BE2C (cell line): ENCODE results near the gene UNC79.
A peak's percentile ranks its signal among the peaks of the same experiment; 100 is the strongest.

Experiments
- DNase-seq: peaks from one replicate; pipeline ENCODE4 v3.0.0-alpha.2; 2020
- H3K27me3 ChIP-seq: fragments of 250-450 bp; sonication (Bioruptor Pico); 2 replicates; pipeline ENCODE4 v1.5.1; 2020; ENCODE audit warnings: mild to moderate bottlenecking
- H3K36me3 ChIP-seq: fragments of 250-450 bp; sonication (Bioruptor Pico); 2 replicates; pipeline ENCODE4 v1.5.1; 2020; ENCODE audit warnings: mild to moderate bottlenecking
- H3K4me1 ChIP-seq: fragments of 250-450 bp; sonication (Bioruptor Pico); 2 replicates; pipeline ENCODE4 v1.5.1; 2020
- H3K4me3 ChIP-seq: 2 replicates; pipeline ENCODE4 v1.5.1; 2011; ENCODE audit warnings: low read depth, low read length
- H3K9me3 ChIP-seq: fragments of 250-450 bp; sonication (Bioruptor Pico); 2 replicates; pipeline ENCODE4 v1.5.1; 2020
- TF ChIP-seq, protein P1 (sequence below): IDR thresholded peaks from 2 replicates; pipeline ENCODE4 v1.5.1; 2012; ENCODE audit warnings: mild to moderate bottlenecking, low read depth, low read length

The UNC79 gene

DNA sequence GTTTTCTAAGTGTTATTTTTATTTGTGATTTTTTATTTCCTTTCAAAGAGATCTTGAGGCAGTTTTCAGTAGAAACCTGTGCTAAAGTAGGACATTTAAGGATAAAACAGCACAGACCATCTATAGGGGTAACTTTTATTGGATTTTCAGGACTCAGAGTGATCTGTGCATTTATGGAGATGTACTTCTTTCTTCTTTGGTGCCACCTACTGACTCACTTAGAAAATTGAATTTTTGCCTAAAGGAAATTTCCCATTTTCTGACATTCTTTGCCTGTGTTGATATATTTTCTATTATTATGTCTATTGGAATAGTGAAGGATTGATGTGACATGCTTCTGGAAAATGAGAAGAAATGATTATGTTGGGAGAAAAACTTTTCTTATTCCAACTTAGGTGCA is 113.0 kb downstream of the UNC79 start:
- no peaks in the 10 kb centered on the region for H3K27me3 ChIP-seq
- DNase-seq: no peak

DNA sequence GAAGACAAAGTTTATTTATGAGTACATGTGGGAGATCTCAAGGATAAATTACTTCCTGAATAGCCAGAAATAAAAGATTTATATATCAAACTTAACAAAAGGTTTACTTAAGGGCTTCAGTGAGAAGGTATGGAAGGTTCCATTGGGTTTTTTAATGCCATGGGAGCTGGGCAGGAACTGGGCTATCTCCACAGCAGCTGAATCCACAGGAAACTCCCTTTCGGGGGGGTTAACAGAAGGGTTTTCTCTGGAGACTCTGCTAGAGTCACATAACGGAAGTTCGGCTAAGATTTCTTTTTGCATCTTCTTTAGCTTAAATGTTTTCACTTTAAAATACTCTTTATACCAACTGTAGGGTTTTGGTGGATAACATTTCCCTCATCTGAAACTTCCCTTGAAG is 113.5 kb downstream of the UNC79 start:
- Histone ChIP-seq H3K4me1 (peaks cover 3% of the 10 kb centered on the region; the same call in 1 of the 2 replicates), H3K9me3 (no peaks in the 10 kb centered on the region), H3K36me3 (peaks cover 19% of the 10 kb centered on the region), H3K27me3 (no peaks in the 10 kb centered on the region), H3K4me3 (no peak overlapping the region)
- no peak for DNase-seq
- TF ChIP-seq, protein P1, sequence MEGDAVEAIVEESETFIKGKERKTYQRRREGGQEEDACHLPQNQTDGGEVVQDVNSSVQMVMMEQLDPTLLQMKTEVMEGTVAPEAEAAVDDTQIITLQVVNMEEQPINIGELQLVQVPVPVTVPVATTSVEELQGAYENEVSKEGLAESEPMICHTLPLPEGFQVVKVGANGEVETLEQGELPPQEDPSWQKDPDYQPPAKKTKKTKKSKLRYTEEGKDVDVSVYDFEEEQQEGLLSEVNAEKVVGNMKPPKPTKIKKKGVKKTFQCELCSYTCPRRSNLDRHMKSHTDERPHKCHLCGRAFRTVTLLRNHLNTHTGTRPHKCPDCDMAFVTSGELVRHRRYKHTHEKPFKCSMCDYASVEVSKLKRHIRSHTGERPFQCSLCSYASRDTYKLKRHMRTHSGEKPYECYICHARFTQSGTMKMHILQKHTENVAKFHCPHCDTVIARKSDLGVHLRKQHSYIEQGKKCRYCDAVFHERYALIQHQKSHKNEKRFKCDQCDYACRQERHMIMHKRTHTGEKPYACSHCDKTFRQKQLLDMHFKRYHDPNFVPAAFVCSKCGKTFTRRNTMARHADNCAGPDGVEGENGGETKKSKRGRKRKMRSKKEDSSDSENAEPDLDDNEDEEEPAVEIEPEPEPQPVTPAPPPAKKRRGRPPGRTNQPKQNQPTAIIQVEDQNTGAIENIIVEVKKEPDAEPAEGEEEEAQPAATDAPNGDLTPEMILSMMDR: no peak

More for the DNA sequence above, 113.0 kb downstream of the UNC79 start:
- H3K36me3 ChIP-seq: peaks cover 19% of the 10 kb centered on the region
- H3K9me3 ChIP-seq: no peaks in the 10 kb centered on the region
- no peak overlapping the region for H3K4me3 ChIP-seq
- peaks cover 3% of the 10 kb centered on the region; the same call in 1 of the 2 replicates for H3K4me1 ChIP-seq
- TF ChIP-seq, protein P1: peak; percentile 60

DNA sequence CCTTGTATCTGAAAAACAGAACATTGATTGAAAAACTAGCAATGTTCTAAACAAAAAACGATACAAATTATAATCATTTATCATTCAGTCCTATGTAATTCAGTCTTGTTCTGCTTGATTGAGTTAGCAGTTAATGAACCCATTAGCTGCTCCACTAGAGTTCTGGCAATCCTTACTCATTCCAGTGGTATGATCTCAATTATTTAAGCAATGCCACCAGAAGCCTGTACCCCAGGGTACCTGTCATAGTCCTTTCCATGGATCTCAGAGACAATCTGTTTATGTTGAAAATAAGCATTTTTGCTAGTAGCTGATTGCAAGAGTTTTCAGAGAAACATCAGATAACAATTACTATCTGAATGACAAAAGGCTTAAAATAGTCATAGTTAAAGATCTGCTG is 115.9 kb downstream of the UNC79 start:
- TF ChIP-seq, protein P1: no peak
- Histone ChIP-seq H3K27me3 (no peaks in the 10 kb centered on the region), H3K9me3 (no peaks in the 10 kb centered on the region), H3K36me3 (peaks cover 11% of the 10 kb centered on the region), H3K4me1 (peaks cover 3% of the 10 kb centered on the region; the same call in 1 of the 2 replicates), H3K4me3 (no peak overlapping the region)
- no peak for DNase-seq

DNA sequence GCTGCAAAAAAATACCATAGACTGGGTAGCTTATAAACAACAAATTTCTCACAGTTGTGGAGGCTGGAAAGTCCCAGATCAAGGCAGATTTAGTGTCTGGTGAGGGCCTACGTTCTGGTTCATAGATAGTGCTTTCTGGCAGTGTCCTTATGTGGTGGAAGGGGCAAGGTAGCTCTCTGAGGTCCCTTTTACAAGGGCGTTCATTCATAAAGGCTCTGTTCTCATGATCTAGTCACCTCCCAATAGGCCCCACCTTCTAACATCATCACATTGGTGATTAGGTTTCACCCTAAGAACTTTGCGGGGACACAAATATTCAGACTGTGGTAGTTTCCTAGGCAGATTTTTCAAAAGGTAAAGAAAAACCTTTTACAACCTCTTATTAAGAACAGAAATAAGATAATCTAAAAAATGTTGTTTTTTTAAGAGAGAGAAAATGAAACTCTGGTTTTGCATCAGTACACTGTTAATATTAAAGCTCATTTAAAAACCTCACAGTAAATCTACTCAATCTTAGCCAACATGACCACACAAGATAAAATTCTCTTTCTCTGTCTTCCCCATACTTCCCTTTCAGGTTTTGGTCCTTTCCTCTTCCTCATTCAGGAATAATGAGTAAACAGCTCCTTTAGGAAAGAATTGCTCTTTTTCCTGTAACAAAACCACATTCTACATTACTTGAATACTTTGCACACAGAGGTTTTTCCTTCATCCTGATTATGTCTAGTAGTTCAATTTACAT is 117.5 kb downstream of the UNC79 start:
- H3K27me3 ChIP-seq: no peaks in the 10 kb centered on the region
- H3K36me3 ChIP-seq: peaks cover 6% of the 10 kb centered on the region
- H3K4me1 ChIP-seq: peaks cover 3% of the 10 kb centered on the region; the same call in 1 of the 2 replicates
- H3K9me3 ChIP-seq: no peaks in the 10 kb centered on the region
- H3K4me3 ChIP-seq: no peak overlapping the region
- TF ChIP-seq, protein P1: no peak
- DNase-seq: no peak

DNA sequence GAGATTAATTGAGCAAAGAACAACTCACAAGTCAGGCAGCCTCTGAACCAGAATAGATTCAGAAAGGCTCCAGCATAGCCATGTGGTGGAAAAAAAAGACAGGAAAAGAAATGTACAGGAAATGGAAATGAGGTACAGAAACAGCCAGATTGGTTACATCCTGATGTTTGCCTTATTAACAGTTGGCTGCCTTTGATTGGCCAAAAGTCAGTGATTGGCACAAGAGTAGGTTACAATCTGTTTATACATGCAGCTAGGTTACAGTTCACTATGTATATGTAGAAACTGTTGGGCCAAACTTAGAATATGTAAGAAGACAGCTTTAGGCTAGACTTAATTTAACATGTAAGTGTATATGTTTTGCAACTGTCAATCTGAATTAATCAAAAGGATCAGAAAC is 118.9 kb downstream of the UNC79 start:
- Histone ChIP-seq H3K4me1 (peaks cover 3% of the 10 kb centered on the region; the same call in 1 of the 2 replicates), H3K27me3 (no peaks in the 10 kb centered on the region), H3K36me3 (peaks cover 10% of the 10 kb centered on the region), H3K4me3 (no peak overlapping the region), H3K9me3 (no peaks in the 10 kb centered on the region)
- no peak for DNase-seq
- TF ChIP-seq, protein P1: no peak

DNA sequence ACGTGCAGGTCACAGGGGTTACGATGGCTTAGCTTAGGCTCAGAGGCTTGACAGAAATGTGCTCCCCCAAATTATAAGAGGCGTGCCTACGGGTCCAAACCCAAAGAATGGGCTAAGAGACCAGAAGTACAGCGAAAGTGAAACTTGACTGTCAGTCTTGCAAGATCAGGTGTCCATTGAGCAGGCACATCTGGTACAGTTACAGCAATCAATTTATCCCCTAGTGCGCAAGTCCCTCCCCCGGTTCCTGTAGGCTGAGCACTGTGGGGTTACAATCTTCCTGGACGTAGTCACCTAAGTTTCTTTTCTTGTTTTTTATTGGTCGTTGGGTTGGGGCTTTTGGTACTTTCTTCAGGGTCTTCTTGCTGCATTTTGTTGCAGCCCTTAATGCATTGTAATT is 134.2 kb downstream of the UNC79 start:
- Histone ChIP-seq H3K27me3 (no peaks in the 10 kb centered on the region), H3K4me3 (no peak overlapping the region), H3K9me3 (no peaks in the 10 kb centered on the region), H3K36me3 (peaks cover 10% of the 10 kb centered on the region), H3K4me1 (no peaks in the 10 kb centered on the region)
- DNase-seq: no peak
- TF ChIP-seq, protein P1: no peak
